Activated effector memory CD4-positive, alpha-beta T cell treated with anti-CD3 and anti-CD28 coated beads, Interleukin-2, amount 50 U/mL, for 16 hours (primary cell): Measurements from ENCODE around the gene SATB1.

Experiments used
- DNase-seq: peaks from one replicate; pipeline ENCODE4 v3.0.0-alpha.2; 2020

SATB1 gene

GRCh38 chr3:18396428-18396827 lies 28.7 kb downstream of the SATB1 start:
- DNase-seq: no peak

DNA sequence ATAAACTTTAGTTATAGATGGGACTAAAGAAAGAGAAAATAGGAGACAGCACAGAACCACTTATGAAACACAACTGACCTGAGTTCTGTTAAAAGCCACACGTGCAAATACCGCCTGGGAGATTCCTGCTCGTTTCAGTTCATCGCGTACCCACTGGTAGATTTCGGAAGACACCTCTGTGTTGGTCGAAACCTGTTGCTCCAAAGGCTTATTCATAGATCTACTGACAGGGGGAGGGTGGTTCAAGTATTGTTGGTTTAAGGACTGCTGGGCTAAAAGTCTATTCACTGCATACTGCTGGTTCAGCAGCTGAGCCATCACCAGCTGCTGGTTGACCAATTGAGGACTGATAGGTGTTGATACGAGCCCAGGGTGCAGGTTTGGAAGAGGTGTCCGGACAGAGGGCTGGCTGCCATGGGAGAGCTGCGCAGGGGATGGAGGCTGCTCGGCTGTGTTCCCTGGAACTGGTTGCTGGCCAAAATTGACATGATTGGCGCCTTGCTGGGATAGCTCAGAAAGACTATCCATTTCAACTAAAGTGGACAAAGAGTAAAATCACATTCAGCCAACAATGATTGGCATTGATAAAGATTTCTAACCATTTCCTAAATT lies 30.6 kb downstream of the SATB1 start:
- DNase-seq: no peak

GRCh38 chr3:18393906-18394305 lies 31.2 kb downstream of the SATB1 start:
- DNase-seq: no peak

GRCh38 chr3:18390024-18390660 lies 35.0 kb downstream of the SATB1 start:
- DNase-seq: no peak

GRCh38 chr3:18389108-18389733 lies 35.9 kb downstream of the SATB1 start:
- no peak for DNase-seq

DNA sequence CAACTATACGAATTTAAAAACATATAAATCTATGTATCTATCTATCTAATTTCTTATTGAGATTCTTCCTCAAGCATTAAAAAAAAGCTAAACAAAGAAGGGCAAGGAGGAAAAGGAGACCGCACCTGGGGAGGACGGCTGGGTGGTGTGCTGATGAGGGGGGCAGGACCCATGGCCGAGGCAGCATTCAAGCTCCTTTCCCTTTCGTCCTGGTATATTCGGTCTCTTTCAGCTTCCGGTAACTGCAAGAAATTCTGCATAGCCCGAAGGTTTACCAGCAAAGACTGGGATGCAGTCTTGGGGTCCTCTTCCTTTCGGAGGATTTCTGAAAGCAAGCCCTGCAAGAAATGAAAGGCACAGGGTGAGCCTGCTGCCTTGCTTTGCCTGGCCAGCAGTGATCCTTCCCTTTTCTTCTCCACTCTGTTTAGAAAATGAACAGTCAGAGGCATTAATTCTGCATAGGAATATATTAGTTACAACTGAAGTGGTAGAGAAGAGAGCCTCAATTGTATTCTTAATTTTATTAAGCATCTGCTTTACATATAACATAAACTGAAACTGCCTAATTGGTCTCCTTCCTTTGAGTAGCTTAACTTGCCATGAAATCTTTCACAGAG lies 38.8 kb downstream of the SATB1 start:
- no peak for DNase-seq

- no peak for DNase-seq
Measured at GRCh38 chr3:18385706-18386105, 39.4 kb downstream of the SATB1 start.

GRCh38 chr3:18382760-18383369 lies 42.3 kb downstream of the SATB1 start:
- DNase-seq: no peak

GRCh38 chr3:18379647-18380046 lies 45.5 kb downstream of the SATB1 start:
- DNase-seq: no peak

- no peak for DNase-seq
Measured at GRCh38 chr3:18378218-18378617, 46.9 kb downstream of the SATB1 start.

DNA sequence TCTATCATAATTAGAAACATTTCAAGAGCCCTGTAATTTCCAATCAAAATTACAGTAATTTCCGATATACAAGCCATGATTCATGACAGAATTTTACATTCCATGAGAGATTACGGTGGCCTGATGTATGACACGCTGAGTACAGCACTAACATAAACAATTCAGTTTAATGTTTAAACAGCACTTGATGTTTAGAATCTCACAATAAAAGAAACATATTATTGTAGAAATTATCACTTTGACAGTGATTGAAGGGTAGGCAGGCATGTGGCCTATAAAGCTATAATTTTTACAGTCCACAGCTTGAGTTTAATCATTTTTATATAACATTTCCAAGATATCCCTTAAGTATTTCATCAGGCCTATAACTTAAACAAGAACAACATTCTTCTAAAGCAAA lies 48.5 kb downstream of the SATB1 start:
- DNase-seq: no peak

DNA sequence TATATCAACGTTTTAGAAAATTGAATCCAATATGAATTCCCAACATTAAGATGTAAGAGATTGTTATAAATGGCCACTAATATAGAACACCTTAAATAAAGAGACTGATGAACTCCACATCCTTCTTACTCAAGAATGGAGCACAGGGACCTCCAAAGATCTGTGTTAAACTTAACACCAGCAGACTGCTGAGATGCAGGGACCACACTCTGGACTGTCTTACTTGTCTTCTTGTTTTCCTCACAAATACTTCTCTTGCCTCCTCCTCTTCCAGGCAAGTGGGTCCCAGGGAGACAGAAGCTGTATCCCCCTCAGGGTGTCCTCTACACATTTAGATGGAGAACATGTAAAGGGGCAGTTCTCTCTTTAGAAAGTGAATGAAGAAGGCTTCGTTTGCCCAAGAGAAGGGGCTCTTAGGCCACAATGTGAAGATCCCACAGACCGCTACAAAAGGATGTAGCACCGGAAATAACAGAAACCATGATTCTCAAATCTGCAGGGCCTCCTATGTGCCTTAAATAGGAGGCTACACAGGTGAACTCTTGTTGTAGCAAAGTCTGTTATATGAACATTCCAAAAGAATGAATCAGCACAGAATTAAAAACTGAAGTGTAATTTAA lies 52.2 kb downstream of the SATB1 start:
- DNase-seq: no peak

GRCh38 chr3:18370672-18371071 lies 54.5 kb downstream of the SATB1 start:
- DNase-seq: no peak

DNA sequence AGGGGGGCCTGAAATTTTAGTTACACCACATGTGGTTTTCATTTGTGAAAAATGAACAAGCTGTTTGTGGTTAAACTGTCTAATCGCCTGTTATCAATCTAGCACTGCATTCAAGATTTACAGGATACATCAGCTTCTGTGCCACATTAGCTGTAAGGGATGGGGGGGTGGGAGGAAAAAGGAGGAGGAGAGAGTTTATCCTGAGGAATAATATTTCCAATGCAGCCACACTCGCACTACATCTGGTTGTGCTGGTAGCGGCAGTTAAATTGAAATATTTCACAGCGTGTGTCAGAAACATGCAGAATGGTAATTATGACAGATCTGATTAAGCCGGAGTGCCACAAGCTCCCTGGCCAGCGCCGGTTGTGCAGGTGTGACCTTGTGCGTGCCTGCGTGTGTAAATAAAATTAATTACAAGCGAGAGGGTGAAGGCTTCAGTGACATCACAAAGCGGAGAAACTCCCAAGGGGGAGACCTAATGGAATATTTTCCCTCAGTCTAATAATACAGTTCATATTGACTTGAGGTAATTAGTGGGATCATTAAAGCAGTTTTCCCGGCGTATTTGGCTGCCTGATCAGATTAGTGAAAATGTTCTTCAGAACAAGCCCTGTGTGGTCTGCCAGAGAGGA lies 55.5 kb downstream of the SATB1 start:
- no peak for DNase-seq

- DNase-seq: no peak
Measured at GRCh38 chr3:18366258-18366657, 58.9 kb downstream of the SATB1 start.

GRCh38 chr3:18363338-18363737 lies 61.8 kb downstream of the SATB1 start:
- DNase-seq: no peak

DNA sequence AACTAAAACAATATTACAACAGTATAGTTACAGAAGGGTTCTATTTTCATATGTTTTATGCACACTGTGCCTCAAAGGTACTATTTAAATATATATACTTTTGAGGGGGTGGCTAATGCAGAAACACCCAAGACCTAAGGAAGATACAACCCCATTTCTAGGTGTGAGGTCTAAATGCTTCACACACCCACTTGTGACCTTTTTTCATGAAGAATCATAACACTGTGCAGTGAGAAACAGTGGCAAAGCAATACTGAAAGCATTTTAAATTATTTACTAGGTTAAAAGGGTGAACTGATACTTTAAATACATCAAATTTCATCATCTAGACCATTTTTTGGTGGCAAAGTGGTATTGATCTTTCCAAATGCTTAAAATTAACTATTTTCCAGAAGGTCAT lies 67.4 kb downstream of the SATB1 start:
- no peak for DNase-seq

GRCh38 chr3:18355832-18356231 lies 69.3 kb downstream of the SATB1 start:
- no peak for DNase-seq

- DNase-seq: no peak
Measured at GRCh38 chr3:18354701-18355100, 70.4 kb downstream of the SATB1 start.

DNA sequence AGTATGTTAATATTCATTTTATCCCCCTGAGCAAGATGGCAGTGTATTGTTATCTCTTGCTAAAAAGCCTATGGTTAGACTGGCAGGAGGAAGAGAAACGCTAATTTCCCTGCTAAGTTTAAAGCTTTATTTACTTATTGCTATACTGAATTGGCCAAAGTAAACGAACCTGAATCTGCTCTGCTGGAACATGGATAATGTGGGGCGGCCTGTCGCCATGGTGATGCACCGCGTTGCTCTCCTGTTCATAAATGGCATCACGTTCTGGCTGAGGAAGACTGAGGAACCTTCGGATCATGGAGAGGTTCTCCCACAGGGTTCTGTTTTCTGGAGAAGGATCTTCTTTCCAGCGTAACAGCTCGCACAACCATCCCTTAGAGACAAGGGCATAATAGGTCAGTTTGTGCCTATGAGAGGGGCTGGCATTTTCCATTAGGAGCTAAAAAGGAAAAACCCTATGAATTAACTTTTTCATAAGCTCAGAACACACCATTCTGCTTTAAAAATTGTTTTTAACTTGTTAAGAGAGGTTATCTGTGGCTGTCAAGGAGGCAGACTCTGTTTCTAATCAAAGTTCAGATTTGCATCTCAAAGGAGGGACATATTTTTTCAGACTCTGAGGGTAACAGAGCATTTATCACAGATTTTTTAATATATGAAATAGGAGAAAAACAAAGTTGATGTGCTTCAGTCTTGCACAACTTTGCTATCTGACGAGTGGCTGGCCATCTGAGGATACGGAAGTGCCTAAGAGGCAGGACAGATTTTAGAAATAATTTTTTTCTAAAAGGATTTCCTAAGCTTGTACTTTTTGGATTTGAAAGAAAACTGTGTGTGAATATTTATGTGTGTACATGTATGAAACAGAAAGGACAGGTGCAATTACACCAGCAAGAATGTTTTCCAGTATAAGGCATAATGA lies 73.1 kb downstream of the SATB1 start:
- DNase-seq: no peak

GRCh38 chr3:18351069-18351628 lies 74.0 kb downstream of the SATB1 start:
- no peak for DNase-seq
